Measurements from ENCODE around the gene OR13H1. TPM values are rescaled to one million over a fixed set of nuclear protein-coding genes. Genes with fewer than 3 reads are reported as not detected.
A peak's percentile ranks its signal among the peaks of the same experiment; 100 is the strongest.
"Not testable (repeated sequence)": the region's sequence is repeated elsewhere in the genome, so short reads cannot be mapped to it uniquely, and the experiment has no call there.

Gene OR13H1
- total RNA-seq, 4 donors from 2014 or later: not detected

- no peak overlapping the region for H3K27ac ChIP-seq
- intact Hi-C loops (cut with DNase I): no loop called here
- H3K9me3 ChIP-seq: no peaks in the 10 kb centered on the region
- no peaks in the 10 kb centered on the region for H3K4me1 ChIP-seq
- no peak for DNase-seq
- no peaks in the 10 kb centered on the region for H3K27me3 ChIP-seq
- TF ChIP-seq CTCF (IDR thresholded peaks at IDR 0.05) (no peak), POLR2A (IDR thresholded peaks at IDR 0.05) (no peak)
- H3K36me3 ChIP-seq: no peaks in the 10 kb centered on the region
- WGBS, 2 donors: 29 to 34% methylated on average over 2 of the region's 2 CpGs
- H3K4me3 ChIP-seq (replicated peaks in 1 of 3): no peak overlapping the region
Observed at GRCh38 chrX:131549011-131549410, 5.1 kb downstream of the OR13H1 start.

DNA sequence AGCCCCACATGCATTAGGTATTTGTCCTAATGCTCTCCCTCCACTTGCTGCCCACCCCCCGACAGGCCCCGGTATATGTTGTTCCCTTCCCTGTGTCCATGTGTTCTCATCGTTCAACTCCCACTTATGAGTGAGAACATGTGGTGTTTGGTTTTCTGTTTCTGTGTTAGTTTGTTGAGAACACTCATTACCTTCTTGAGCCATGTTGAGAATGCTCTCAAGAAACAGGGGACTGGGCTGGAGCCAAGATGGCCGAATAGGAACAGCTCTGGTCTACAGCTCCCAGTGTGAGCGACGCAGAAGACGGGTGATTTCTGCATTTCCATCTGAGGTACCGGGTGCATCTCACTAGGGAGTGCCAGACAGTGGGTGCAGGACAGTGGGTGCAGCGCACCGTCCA lies 8.6 kb downstream of the OR13H1 start:
- H3K4me1 ChIP-seq; H3K9me3 ChIP-seq; H3K36me3 ChIP-seq; H3K4me3 ChIP-seq (replicated peaks in 1 of 3); intact Hi-C loops (cut with DNase I); H3K27ac ChIP-seq; H3K27me3 ChIP-seq: not testable (repeated sequence)
- 55% methylated on average over 8 to 10 of the region's 10 CpGs for WGBS, 2 donors
- DNase-seq: peak in 1 of 2 donors; percentile 1

DNA sequence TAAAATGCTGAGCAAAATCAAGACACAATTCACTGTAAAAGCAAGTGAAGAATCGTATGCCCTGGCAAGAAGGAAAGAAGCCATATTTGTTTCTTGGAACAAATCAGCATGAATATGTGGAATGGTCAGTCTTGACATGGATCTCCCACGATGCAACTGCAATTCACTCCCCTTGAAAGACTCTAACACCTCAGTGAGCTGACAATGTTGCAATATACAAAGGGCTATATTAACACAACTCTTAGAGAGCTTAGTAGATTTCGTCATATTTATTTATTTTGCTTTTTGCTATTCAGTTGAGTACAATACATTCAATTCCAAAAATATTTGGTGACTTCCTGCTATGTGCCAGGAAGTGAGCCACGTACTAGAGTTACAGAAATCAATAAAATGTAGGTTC lies 14.7 kb downstream of the OR13H1 start:
- no peak overlapping the region for H3K4me3 ChIP-seq (replicated peaks in 1 of 3)
- TF ChIP-seq POLR2A (IDR thresholded peaks at IDR 0.05): no peak
- TF ChIP-seq CTCF (IDR thresholded peaks at IDR 0.05): no peak
- 84 to 85% methylated on average over 4 of the region's 4 CpGs for WGBS, 2 donors
- no peaks in the 10 kb centered on the region for H3K4me1 ChIP-seq
- no peak for DNase-seq
- H3K9me3 ChIP-seq: no peaks in the 10 kb centered on the region
- intact Hi-C loops (cut with DNase I): no loop called here
- no peaks in the 10 kb centered on the region for H3K36me3 ChIP-seq
- H3K27ac ChIP-seq: no peak overlapping the region
- H3K27me3 ChIP-seq: no peaks in the 10 kb centered on the region

DNA sequence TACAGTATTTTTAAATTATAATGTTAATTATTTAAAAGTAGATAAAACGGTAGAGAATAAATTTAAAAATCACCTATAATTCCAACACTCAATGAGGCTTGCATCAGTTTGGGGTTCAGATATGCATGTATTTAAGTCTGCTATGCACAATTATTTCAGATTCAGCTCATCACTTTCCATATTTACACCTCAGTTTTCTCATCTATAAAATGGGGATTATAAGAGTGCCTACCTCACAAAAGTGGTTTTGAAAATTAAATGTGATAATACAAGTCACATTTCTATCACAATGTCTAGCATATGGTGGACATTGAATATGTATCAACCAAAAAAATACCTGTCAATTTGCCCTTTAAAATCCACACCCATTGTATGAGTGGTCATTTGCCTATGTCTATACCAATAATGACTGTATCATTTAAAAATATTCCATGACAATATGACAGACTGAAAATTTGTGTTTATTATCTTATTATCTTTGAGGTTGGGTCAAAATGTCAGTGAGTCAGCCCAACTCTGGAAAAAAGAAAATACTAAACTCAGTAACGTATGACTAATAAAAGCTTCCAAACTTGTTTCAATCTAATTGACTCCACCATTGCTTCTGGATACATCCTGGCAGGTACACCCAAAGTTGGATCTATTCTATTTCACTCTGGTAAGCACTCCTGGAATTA lies 20.8 kb downstream of the OR13H1 start:
- 89 to 90% methylated on average over 2 of the region's 2 CpGs for WGBS, 2 donors
- DNase-seq: no peak
- Histone ChIP-seq H3K4me1 (no peaks in the 10 kb centered on the region), H3K36me3 (no peaks in the 10 kb centered on the region), H3K27ac (no peak overlapping the region), H3K9me3 (no peaks in the 10 kb centered on the region), H3K4me3 (replicated peaks in 1 of 3) (no peak overlapping the region), H3K27me3 (no peaks in the 10 kb centered on the region)
- no peak for TF ChIP-seq CTCF (IDR thresholded peaks at IDR 0.05)
- no peak for TF ChIP-seq POLR2A (IDR thresholded peaks at IDR 0.05)
- intact Hi-C loops (cut with DNase I): no loop called here

DNA sequence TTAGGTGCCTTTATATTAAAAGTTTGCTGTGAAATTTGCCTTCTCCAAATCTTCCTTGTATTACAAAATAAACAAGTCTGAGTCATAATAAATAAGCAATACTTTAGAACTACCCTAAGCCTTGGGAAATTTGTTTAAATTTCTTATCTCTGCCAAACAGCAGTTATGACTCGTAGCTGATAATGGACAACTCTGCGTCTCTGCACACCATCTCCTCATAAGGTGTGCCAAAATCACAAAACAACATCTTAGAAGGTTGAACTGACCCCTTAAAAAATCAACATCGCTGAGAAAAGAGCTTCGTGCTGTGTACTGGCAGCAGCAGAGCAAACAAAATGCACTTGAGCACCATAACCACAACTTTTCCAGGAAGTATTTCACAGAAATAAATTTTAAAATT lies 22.0 kb downstream of the OR13H1 start:
- 31 to 38% methylated on average over 4 of the region's 4 CpGs for WGBS, 2 donors
- intact Hi-C loops (cut with DNase I): no loop called here
- no peak overlapping the region for H3K27ac ChIP-seq
- no peaks in the 10 kb centered on the region for H3K36me3 ChIP-seq
- H3K4me1 ChIP-seq: no peaks in the 10 kb centered on the region
- H3K4me3 ChIP-seq (replicated peaks in 1 of 3): no peak overlapping the region
- TF ChIP-seq POLR2A (IDR thresholded peaks at IDR 0.05): no peak
- TF ChIP-seq CTCF (IDR thresholded peaks at IDR 0.05): no peak
- H3K27me3 ChIP-seq: no peaks in the 10 kb centered on the region
- no peaks in the 10 kb centered on the region for H3K9me3 ChIP-seq
- no peak for DNase-seq

GRCh38 chrX:131571348-131571747 lies 27.5 kb downstream of the OR13H1 start:
- Histone ChIP-seq H3K27ac (no peak overlapping the region), H3K36me3 (no peaks in the 10 kb centered on the region), H3K9me3 (no peaks in the 10 kb centered on the region), H3K27me3 (no peaks in the 10 kb centered on the region), H3K4me3 (replicated peaks in 1 of 3) (no peak overlapping the region), H3K4me1 (no peaks in the 10 kb centered on the region)
- intact Hi-C loops (cut with DNase I): no loop called here
- TF ChIP-seq POLR2A (IDR thresholded peaks at IDR 0.05) (no peak), CTCF (IDR thresholded peaks at IDR 0.05) (no peak)
- no peak for DNase-seq
